Esophagus muscularis mucosa (tissue), 4 donors: ENCODE data around the gene MBTD1. TPM values are rescaled to one million over a fixed set of nuclear protein-coding genes. Genes with fewer than 3 reads are reported as not detected.
A peak's percentile ranks its signal among the peaks of the same experiment; 100 is the strongest.

ENCODE experiments used
- DNase-seq: peaks from one replicate; pipeline ENCODE4 v3.0.0-alpha.2; 2017; ENCODE audit errors: extremely low spot score
- H3K27ac ChIP-seq, 4 donors: fragments of 200-600 bp; sonication (generic); replicated peaks in 1 of 4; 1 replicate in 3 of 4; 2 replicates in 1 of 4; pipeline ENCODE4 v1.5.1; 2016 to 2019; ENCODE audit warnings: mild to moderate bottlenecking in 1 of 4
- H3K27me3 ChIP-seq, 4 donors: fragments of 200-600 bp; sonication (generic); one replicate each; pipeline versions ENCODE4 v1.5.1 to v1.6.0; 2016 to 2019
- H3K36me3 ChIP-seq, 4 donors: fragments of 200-600 bp; sonication (generic); one replicate each; pipeline ENCODE4 v1.5.1; 2016 to 2019
- H3K4me1 ChIP-seq, 4 donors: fragments of 200-600 bp; sonication (generic); one replicate each; pipeline ENCODE4 v1.5.1; 2016 to 2019
- H3K4me3 ChIP-seq, 4 donors: fragments of 200-600 bp; sonication (generic); 1 replicate in 2 of 4; 2 replicates in 2 of 4; pipeline ENCODE4 v1.5.1; 2016 to 2019; ENCODE audit warnings: mild to moderate bottlenecking in 4 of 4, moderate library complexity in 1 of 4
- H3K9me3 ChIP-seq, 4 donors: fragments of 200-600 bp; sonication (generic); 1 replicate in 3 of 4; 2 replicates in 1 of 4; pipeline ENCODE4 v1.5.1; 2016 to 2019
- CTCF ChIP-seq, 3 experiments: fragments of 200-600 bp in 2 of 3; fragments of 450-650 bp in 1 of 3; sonication (generic) in 2 of 3; IDR thresholded peaks; one replicate each; pipeline ENCODE4 v1.5.1; 2017 to 2019; ENCODE audit warnings: antibody characterized with exemption in 3 of 3, mild to moderate bottlenecking in 2 of 3, moderate library complexity in 1 of 3
- EP300 ChIP-seq: sonication (generic); formaldehyde crosslinking; IDR thresholded peaks from one replicate; pipeline ENCODE4 v1.6.1; 2017; ENCODE audit warnings: antibody characterized with exemption
- POLR2A ChIP-seq: fragments of 450-650 bp; IDR thresholded peaks from one replicate; pipeline ENCODE4 v1.6.1; 2017; ENCODE audit warnings: antibody characterized with exemption, moderate library complexity, mild to moderate bottlenecking, low read depth
- POLR2AphosphoS5 ChIP-seq, 2 donors: sonication (generic); formaldehyde crosslinking; IDR thresholded peaks; one replicate each; pipeline ENCODE4 v1.6.1; 2017; ENCODE audit warnings: antibody characterized with exemption in 2 of 2
- WGBS: methylation state at CpG from one replicate; pipeline ENCODE4 v1.1.5; 2018; 5-methylcytosine and 5-hydroxymethylcytosine counted together
- intact Hi-C: fragments of 100-400 bp; cut with DNase I; formaldehyde crosslinking; loops from one replicate; pipeline ENCODE4 v1.15.1; 2023
- total RNA-seq, 4 donors: library from RNA; depleted of rRNA; stranded (reverse); fragments of >200 nt; gene quantifications; one replicate each; pipeline versions ENCODE4 v1.1.0 to v1.2.1, GENCODE V29; 2016

Gene MBTD1
- total RNA-seq, 4 donors from 2014 or later: 9.2 to 11.2 (median 9.4) TPM

GRCh38 chr17:51258756-51259563, 889 bp downstream of the MBTD1 start:
- intact Hi-C loops: no loop called here
- Histone ChIP-seq H3K27ac (peak overlapping the region; percentile 93 to 99 (median 98)), H3K9me3 (no peaks in the 10 kb centered on the region), H3K4me1 (peaks cover 39 to 75% (median 74%) of the 10 kb centered on the region in 4 donors), H3K36me3 (peaks cover 0 to 21% (median 16%) of the 10 kb centered on the region in 4 donors), H3K4me3 (peak overlapping the region; percentile 91 to 98 (median 93)), H3K27me3 (no peaks in the 10 kb centered on the region)
- no peak for TF ChIP-seq POLR2A
- 1% methylated on average over 18 of the region's 18 CpGs for WGBS
- DNase-seq: no peak

GRCh38 chr17:51257150-51258081, 2.4 kb downstream of the MBTD1 start:
- Histone ChIP-seq H3K36me3 (peaks cover 0 to 16% (median 15%) of the 10 kb centered on the region in 4 donors), H3K27me3 (no peaks in the 10 kb centered on the region), H3K4me1 (peaks cover 39 to 68% (median 61%) of the 10 kb centered on the region in 4 donors), H3K9me3 (no peaks in the 10 kb centered on the region), H3K27ac (peak overlapping the region in 1 of 4 donors; percentile 5), H3K4me3 (peak overlapping the region in 2 of 4 donors; percentile 94 to 98)
- WGBS: 68% methylated on average over 3 of the region's 3 CpGs
- intact Hi-C loops: no loop called here
- no peak for DNase-seq
- TF ChIP-seq POLR2A: no peak
- no peak for TF ChIP-seq EP300
- TF ChIP-seq POLR2AphosphoS5 (IDR thresholded peaks at IDR 0.05): no peak

GRCh38 chr17:51256101-51256500, 3.7 kb downstream of the MBTD1 start:
- peaks cover 0 to 24% (median 19%) of the 10 kb centered on the region in 4 donors for H3K36me3 ChIP-seq
- no peak overlapping the region for H3K4me3 ChIP-seq
- intact Hi-C loops: no loop called here
- no peaks in the 10 kb centered on the region for H3K9me3 ChIP-seq
- 91% methylated on average over 3 of the region's 3 CpGs for WGBS
- DNase-seq: no peak
- TF ChIP-seq EP300 (no peak), POLR2AphosphoS5 (IDR thresholded peaks at IDR 0.05) (no peak), CTCF (IDR thresholded peaks at IDR 0.05) (no peak), POLR2A (no peak)
- peaks cover 28 to 55% (median 48%) of the 10 kb centered on the region in 4 donors for H3K4me1 ChIP-seq
- H3K27ac ChIP-seq: no peak overlapping the region
- H3K27me3 ChIP-seq: no peaks in the 10 kb centered on the region

- WGBS: 85% methylated on average over 6 of the region's 6 CpGs
These were observed 4.2 kb downstream of the MBTD1 start for GRCh38 chr17:51255673-51256072.

GRCh38 chr17:51251010-51251409, 8.8 kb downstream of the MBTD1 start:
- intact Hi-C loops: no loop called here
- no peak for DNase-seq
- Histone ChIP-seq H3K4me3 (no peak overlapping the region), H3K36me3 (peaks cover 0 to 28% (median 17%) of the 10 kb centered on the region in 4 donors), H3K9me3 (no peaks in the 10 kb centered on the region), H3K27ac (no peak overlapping the region), H3K4me1 (peaks cover 0 to 21% (median 13%) of the 10 kb centered on the region in 4 donors), H3K27me3 (no peaks in the 10 kb centered on the region)
- no peak for TF ChIP-seq EP300
- no peak for TF ChIP-seq POLR2A
- TF ChIP-seq CTCF (IDR thresholded peaks at IDR 0.05): no peak
- no peak for TF ChIP-seq POLR2AphosphoS5 (IDR thresholded peaks at IDR 0.05)

More at GRCh38 chr17:51255673-51256072, 4.2 kb downstream of the MBTD1 start:
- Histone ChIP-seq H3K27me3 (no peaks in the 10 kb centered on the region), H3K4me1 (peaks cover 28 to 54% (median 47%) of the 10 kb centered on the region in 4 donors), H3K36me3 (peaks cover 0 to 28% (median 19%) of the 10 kb centered on the region in 4 donors), H3K4me3 (no peak overlapping the region), H3K9me3 (no peaks in the 10 kb centered on the region), H3K27ac (no peak overlapping the region)
- intact Hi-C loops: no loop called here
- DNase-seq: no peak
- TF ChIP-seq EP300 (no peak), POLR2AphosphoS5 (IDR thresholded peaks at IDR 0.05) (no peak), POLR2A (no peak), CTCF (IDR thresholded peaks at IDR 0.05) (no peak)
